IPS DF 4.7 (cell line): ENCODE data around the gene GPX4.

Experiments
- DNase-seq: peaks from one replicate; pipeline ENCODE4 v3.0.0-alpha.2; 2013; ENCODE audit warnings: low spot score; ENCODE audit errors: extremely low read depth

GPX4 gene

GRCh38 chr19:1102407-1103131 is 1.2 kb upstream of the GPX4 start:
- DNase-seq: no peak

DNA sequence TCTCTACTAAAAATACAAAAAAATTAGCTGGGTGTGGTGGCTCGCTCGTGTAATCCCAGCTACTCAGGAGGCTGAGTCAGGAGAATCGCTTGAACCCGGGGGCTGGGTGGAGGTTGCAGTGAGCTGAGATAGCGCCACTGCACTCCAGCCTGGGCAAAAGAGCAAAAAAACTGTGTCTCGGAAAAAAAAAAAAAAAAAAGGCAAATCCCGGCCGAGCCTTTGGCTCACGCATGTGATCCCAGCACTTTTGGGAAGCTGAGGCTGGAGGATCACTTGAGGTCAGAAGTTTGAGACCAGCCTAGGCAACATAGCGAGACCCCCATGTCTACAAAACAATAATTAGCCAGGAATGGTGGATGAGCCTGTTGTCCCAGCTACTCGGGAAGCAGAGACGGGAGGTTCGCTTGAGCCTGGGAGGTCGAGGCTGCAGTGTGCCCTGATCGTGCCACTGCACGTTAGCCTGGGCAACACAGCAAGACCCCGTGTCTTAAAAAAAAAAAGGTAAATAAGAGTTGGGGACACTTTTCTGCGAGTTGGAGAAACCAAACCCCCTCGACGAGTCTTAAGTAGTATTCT is 574 bp upstream of the GPX4 start:
- no peak for DNase-seq

DNA sequence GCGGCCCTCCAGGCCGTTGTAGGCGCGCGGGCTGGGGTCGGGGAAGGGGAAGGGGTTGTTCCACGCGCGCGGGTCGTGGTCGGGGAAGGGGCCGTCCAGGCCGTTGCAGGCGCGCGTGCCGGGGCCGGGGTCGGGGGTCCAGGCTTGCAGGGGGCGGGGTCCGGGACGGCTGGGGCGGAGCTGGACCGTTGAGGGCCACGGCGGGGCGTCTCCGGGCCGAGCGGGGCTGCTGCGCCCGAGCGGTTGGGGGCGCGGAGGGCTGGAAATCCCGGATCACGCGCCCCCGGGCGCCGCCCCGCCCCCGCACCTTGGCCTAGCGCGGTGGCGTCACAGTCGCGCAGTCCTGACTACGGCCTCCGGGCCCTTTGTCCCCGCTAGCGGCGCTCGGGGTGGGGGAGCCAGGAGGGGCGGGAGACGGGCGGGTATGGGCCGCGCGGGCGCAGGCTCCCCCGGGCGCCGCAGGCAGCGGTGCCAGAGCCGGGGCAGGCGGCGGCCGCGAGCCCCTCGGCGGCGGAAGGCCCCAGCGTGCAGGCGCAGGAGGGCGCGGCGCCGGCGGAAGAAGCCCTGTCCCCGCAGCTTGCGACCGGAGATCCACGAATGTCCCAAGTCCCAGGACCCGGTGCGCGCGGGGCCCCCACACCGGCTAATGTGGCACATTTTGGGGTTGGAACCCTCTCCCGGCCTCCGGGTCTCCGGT is 665 bp downstream of the GPX4 start:
- no peak for DNase-seq

DNA sequence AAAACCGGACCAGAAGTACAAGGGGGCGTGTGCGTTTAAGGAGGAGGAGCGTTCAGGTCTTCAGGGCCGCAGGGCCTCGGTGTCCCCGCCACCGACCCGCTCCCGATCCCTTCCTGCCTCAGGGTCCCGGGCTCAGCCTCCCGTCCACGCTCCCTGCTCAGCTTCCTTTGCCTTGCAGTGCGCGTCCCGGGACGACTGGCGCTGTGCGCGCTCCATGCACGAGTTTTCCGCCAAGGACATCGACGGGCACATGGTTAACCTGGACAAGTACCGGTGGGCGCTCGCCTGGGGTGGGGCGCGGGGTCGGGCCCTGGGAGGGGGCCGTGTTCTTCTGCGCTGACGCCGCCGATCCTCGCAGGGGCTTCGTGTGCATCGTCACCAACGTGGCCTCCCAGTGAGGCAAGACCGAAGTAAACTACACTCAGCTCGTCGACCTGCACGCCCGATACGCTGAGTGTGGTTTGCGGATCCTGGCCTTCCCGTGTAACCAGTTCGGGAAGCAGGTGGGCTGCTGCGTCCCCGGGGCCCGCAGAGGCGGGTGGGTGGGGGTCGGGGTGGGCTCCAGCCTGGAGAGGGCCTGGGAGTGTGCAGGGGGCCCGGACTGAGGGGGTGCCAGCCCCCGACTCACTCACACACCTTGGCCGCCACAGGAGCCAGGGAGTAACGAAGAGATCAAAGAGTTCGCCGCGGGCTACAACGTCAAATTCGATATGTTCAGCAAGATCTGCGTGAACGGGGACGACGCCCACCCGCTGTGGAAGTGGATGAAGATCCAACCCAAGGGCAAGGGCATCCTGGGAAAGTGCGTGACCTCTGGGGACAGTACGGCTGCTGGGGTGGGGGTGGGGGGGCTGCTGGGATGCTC is 1.4 kb downstream of the GPX4 start:
- DNase-seq: no peak

DNA sequence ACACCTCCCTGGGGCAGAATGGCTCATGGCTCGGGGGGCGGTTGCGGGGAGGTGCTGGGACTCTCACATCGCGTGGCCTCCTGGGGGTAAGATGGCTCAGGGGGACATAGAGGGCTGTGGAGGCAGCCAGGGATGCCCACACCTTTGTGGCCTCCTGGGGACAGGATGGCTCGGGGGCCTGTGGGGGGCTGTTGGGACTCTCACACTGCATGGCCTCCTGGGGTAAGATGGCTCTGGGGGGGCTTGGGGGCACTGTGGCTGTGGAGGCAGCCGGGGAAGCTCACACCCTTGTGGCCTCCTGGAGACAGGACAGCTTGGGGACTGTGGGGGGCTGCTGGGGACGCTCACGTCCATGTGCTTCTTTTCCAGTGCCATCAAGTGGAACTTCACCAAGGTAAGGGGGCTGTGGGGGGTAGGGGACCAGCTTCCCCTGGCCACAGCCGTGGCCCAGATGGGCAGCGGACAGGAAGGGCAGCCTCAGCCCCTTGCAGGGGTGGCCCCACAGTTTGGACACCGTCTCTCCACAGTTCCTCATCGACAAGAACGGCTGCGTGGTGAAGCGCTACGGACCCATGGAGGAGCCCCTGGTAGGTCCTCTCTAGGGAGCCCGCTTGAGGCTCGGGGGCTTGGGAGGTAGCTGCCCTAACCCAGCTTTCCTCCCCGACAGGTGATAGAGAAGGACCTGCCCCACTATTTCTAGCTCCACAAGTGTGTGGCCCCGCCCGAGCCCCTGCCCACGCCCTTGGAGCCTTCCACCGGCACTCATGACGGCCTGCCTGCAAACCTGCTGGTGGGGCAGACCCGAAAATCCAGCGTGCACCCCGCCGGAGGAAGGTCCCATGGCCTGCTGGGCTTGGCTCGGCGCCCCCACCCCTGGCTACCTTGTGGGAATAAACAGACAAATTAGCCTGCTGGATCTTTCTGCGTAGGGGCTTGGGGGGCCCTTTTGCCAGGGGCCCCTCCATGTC is 2.4 kb downstream of the GPX4 start:
- DNase-seq: no peak

DNA sequence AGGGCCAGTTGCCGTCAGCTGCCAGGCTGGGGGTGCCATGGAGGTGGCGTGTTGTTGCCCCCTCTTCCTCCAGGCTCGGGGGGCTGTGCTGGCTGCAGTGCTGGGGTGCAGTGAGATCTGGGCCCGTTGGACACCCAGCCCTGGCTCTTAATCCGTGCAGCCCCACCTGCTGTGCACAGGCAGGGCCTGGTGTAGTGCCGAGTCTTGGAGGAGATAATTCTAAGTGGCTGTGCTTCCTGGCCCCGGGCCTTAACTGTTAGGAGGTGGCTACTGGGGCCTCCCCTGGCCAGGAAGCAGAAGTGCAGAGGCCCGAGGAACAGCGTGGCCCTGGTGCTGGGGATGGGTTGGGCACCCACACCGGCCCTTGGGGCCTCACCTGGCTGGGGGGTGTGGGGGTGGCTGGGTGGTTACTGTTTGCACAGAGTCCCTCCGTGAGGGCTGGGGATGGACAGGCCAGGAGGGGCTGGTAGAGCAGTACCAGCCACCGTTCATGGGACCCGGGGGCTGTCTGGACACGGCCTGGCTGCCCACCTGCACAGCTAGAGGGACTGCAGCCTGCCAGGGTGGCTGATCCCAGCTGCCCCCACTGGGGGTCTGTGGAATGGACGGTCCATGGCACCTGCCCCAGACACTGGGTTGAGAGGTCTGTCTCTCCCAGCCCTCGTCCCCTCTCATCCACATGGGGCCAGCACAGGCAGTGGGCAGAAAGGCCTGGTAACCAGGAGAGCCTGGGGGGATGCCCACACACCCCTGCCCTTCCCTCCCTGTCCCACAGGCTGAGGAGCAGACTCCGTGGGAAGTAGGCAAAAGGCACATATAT is 3.3 kb downstream of the GPX4 start:
- no peak for DNase-seq

GRCh38 chr19:1107661-1108261 is 4.0 kb downstream of the GPX4 start:
- DNase-seq: no peak

- DNase-seq: no peak
Observed at GRCh38 chr19:1108291-1109031, 4.7 kb downstream of the GPX4 start.

DNA sequence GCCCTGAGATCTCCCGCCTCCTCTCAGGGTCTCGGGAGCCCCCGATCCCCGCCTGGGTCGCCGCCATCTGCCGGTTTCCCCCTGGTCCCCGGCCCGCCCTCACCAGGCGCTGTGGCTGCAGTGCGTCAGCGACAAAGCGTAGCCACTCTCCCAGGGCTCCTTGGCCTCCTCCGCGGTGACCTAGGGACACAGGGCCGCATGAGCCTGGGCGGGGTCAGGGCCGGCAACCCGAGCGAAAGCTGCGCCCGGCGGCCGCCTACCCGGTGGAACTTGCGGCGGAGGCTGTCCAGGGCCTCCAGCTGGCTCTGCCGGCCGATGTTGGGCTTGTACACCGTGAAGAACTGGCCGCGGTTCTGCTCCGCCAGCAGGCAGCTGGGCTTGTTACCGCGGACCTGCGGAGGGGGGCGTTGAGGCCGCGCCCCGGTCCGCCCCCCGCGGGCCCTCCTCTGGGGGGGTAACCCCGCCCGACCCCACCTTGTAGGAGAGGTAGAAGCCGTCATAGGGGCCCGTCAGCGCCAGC is 5.3 kb downstream of the GPX4 start:
- no peak for DNase-seq

GRCh38 chr19:1109697-1110671 is 6.2 kb downstream of the GPX4 start:
- DNase-seq: no peak

GRCh38 chr19:1110809-1111640 is 7.2 kb downstream of the GPX4 start:
- DNase-seq: no peak

GRCh38 chr19:1111641-1112267 is 8.0 kb downstream of the GPX4 start:
- no peak for DNase-seq

DNA sequence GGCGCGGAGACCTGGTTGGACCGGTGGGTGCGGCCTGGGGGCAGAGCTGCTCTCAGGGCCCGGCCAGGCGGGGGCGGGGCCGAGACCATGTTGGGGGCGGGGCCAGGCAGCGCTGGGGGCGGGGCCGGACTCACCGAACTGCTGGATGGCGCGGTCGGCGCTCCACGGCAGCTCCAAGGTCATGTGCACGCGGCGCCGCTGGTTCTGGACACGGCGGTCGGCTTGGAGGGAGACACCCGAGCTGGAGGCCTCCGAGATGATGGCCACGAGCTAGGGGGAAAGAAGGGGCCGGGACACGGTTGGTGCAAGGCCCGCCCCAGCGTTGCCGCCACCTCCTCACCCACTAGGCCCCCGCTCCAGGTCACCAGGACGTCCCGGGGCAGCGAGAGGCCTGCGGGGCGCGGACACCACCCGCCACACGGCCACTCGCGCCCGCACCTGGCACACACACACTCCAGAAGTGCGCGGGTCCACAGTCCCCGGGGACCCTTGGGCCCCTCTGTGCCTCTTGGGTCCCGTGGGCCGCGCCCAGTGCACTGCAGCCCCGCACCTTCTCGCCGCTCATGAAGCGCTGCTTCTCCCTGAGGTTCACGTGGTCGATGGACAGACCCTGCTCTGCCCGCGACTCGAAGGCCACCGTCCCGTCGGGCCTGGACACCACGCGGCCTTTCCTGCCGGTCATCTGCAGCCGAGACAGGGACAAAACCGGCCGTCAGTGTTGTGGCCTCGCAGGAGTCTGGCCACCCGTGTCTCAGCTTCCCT is 8.7 kb downstream of the GPX4 start:
- no peak for DNase-seq

DNA sequence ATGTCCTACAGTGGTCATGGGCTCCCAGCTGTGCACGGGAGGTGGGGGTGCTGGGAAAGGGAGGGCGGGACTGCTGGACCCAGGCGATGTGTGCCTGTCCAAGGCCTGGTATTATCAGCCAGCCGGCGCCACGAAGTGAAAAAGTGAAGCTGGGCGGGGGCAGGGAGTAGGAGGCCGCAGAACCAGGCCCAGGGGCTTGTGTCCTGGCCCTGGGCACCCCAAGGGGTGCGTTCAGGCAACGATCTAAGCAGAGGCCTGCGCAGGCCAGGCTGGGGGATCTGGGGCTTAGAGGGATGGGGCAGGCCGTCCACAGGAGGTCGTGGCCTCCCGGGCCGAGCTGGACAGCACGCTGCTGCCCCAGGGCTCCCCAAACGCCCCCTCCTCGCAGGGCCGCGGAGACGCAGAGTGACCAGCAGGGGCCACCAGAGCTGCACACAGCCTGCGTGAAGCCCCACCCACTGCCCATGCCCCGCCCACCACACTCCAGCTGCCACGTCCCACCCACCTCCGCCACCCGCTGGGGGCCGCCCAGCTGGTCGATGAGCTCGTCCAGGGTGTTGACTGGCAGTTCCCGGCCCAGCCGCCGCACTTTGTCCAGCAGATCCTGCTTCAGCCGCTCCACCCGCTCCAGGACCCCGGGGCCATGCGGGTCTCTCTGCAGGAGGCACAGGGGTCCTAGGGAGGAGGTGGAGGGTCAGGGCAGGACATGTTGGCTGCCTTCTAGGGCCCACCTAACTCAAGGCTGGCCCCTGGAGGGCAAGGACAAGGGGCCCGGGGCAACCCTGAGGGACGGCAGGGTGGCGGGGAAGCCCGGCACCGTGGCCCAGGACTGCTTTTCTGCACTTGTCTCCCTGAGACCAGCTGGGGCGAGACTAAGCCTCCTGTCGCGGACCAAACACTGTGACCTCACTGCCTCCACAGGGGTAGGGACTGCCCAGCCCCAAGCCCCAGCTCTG is 9.5 kb downstream of the GPX4 start:
- no peak for DNase-seq
